ENCODE data around the gene SLC24A3. TPM values are rescaled to one million over a fixed set of nuclear protein-coding genes. Genes with fewer than 3 reads are reported as not detected.

Gene SLC24A3
- total and polyA plus RNA-seq, 2 donors, result 12.6 to 20.5 TPM

- no peak for DNase-seq (ENCODE audit: extremely low spot score)
- no peak overlapping the region for H3K4me3 ChIP-seq (ENCODE audit: low read depth, low read length)
- no peaks in the 10 kb centered on the region for H3K4me1 ChIP-seq (ENCODE audit: insufficient read depth)
- 79% methylated on average over 3 of the region's 3 CpGs for WGBS
- H3K27ac ChIP-seq (ENCODE audit: low read depth), result no peak overlapping the region
- H3K36me3 ChIP-seq (ENCODE audit: insufficient read depth), result no peaks in the 10 kb centered on the region
Observed at GRCh38 chr20:19649041-19649440, 436.6 kb downstream of the SLC24A3 start.

- Histone ChIP-seq H3K4me1 (ENCODE audit: insufficient read depth) (no peaks in the 10 kb centered on the region), H3K4me3 (ENCODE audit: low read depth, low read length) (no peak overlapping the region), H3K36me3 (ENCODE audit: insufficient read depth) (no peaks in the 10 kb centered on the region), H3K27ac (ENCODE audit: low read depth) (no peak overlapping the region)
- no peak for DNase-seq (ENCODE audit: extremely low spot score)
- 78% methylated on average over 5 of the region's 5 CpGs for WGBS
Observed at GRCh38 chr20:19652591-19653026, 440.2 kb downstream of the SLC24A3 start.

GRCh38 chr20:19653327-19653726 lies 440.9 kb downstream of the SLC24A3 start:
- Histone ChIP-seq H3K36me3 (ENCODE audit: insufficient read depth) (no peaks in the 10 kb centered on the region), H3K4me1 (ENCODE audit: insufficient read depth) (no peaks in the 10 kb centered on the region), H3K4me3 (ENCODE audit: low read depth, low read length) (no peak overlapping the region), H3K27ac (ENCODE audit: low read depth) (no peak overlapping the region)
- WGBS, result 77% methylated on average over 6 of the region's 6 CpGs
- no peak for DNase-seq (ENCODE audit: extremely low spot score)

- Histone ChIP-seq H3K4me1 (ENCODE audit: insufficient read depth) (no peaks in the 10 kb centered on the region), H3K4me3 (ENCODE audit: low read depth, low read length) (no peak overlapping the region), H3K36me3 (ENCODE audit: insufficient read depth) (no peaks in the 10 kb centered on the region), H3K27ac (ENCODE audit: low read depth) (no peak overlapping the region)
- 92% methylated on average over 8 of the region's 8 CpGs for WGBS
- DNase-seq (ENCODE audit: extremely low spot score), result no peak
Observed at GRCh38 chr20:19654921-19655320, 442.5 kb downstream of the SLC24A3 start.

GRCh38 chr20:19658137-19658536 lies 445.7 kb downstream of the SLC24A3 start:
- no peaks in the 10 kb centered on the region for H3K36me3 ChIP-seq (ENCODE audit: insufficient read depth)
- no peak overlapping the region for H3K27ac ChIP-seq (ENCODE audit: low read depth)
- DNase-seq (ENCODE audit: extremely low spot score), result no peak
- WGBS, result 89% methylated on average over 15 of the region's 15 CpGs
- H3K4me3 ChIP-seq (ENCODE audit: low read depth, low read length), result no peak overlapping the region
- no peaks in the 10 kb centered on the region for H3K4me1 ChIP-seq (ENCODE audit: insufficient read depth)

- H3K4me3 ChIP-seq (ENCODE audit: low read depth, low read length), result no peak overlapping the region
- no peak for DNase-seq (ENCODE audit: extremely low spot score)
- no peaks in the 10 kb centered on the region for H3K4me1 ChIP-seq (ENCODE audit: insufficient read depth)
- H3K36me3 ChIP-seq (ENCODE audit: insufficient read depth), result no peaks in the 10 kb centered on the region
- 86% methylated on average over 7 of the region's 7 CpGs for WGBS
- H3K27ac ChIP-seq (ENCODE audit: low read depth), result no peak overlapping the region
Observed at GRCh38 chr20:19659448-19659847, 447.0 kb downstream of the SLC24A3 start.

GRCh38 chr20:19660808-19661378 lies 448.5 kb downstream of the SLC24A3 start:
- no peak for DNase-seq (ENCODE audit: extremely low spot score)
- no peaks in the 10 kb centered on the region for H3K36me3 ChIP-seq (ENCODE audit: insufficient read depth)
- H3K27ac ChIP-seq (ENCODE audit: low read depth), result no peak overlapping the region
- no peaks in the 10 kb centered on the region for H3K4me1 ChIP-seq (ENCODE audit: insufficient read depth)
- WGBS, result 71% methylated on average over 9 of the region's 9 CpGs
- H3K4me3 ChIP-seq (ENCODE audit: low read depth, low read length), result no peak overlapping the region

GRCh38 chr20:19661717-19662636 lies 449.5 kb downstream of the SLC24A3 start:
- WGBS, result 42% methylated on average over 19 of the region's 19 CpGs
- H3K4me3 ChIP-seq (ENCODE audit: low read depth, low read length), result no peak overlapping the region
- H3K36me3 ChIP-seq (ENCODE audit: insufficient read depth), result no peaks in the 10 kb centered on the region
- H3K4me1 ChIP-seq (ENCODE audit: insufficient read depth), result no peaks in the 10 kb centered on the region
- DNase-seq (ENCODE audit: extremely low spot score), result peak; percentile 43
- no peak overlapping the region for H3K27ac ChIP-seq (ENCODE audit: low read depth)

- no peak for DNase-seq (ENCODE audit: extremely low spot score)
- Histone ChIP-seq H3K4me1 (ENCODE audit: insufficient read depth) (no peaks in the 10 kb centered on the region), H3K36me3 (ENCODE audit: insufficient read depth) (no peaks in the 10 kb centered on the region), H3K4me3 (ENCODE audit: low read depth, low read length) (no peak overlapping the region), H3K27ac (ENCODE audit: low read depth) (no peak overlapping the region)
- 58% methylated on average over 9 of the region's 9 CpGs for WGBS
Observed at GRCh38 chr20:19662637-19662995, 450.2 kb downstream of the SLC24A3 start.

GRCh38 chr20:19668418-19668817 lies 456.0 kb downstream of the SLC24A3 start:
- WGBS, result 91% methylated on average over 3 of the region's 3 CpGs
- Histone ChIP-seq H3K4me3 (ENCODE audit: low read depth, low read length) (no peak overlapping the region), H3K4me1 (ENCODE audit: insufficient read depth) (no peaks in the 10 kb centered on the region), H3K36me3 (ENCODE audit: insufficient read depth) (no peaks in the 10 kb centered on the region), H3K27ac (ENCODE audit: low read depth) (no peak overlapping the region)
- DNase-seq (ENCODE audit: extremely low spot score), result no peak

GRCh38 chr20:19670829-19671228 lies 458.4 kb downstream of the SLC24A3 start:
- Histone ChIP-seq H3K4me3 (ENCODE audit: low read depth, low read length) (no peak overlapping the region), H3K4me1 (ENCODE audit: insufficient read depth) (no peaks in the 10 kb centered on the region), H3K27ac (ENCODE audit: low read depth) (no peak overlapping the region), H3K36me3 (ENCODE audit: insufficient read depth) (no peaks in the 10 kb centered on the region)
- no peak for DNase-seq (ENCODE audit: extremely low spot score)
- 74% methylated on average over 3 of the region's 3 CpGs for WGBS

- no peak overlapping the region for H3K27ac ChIP-seq (ENCODE audit: low read depth)
- no peak overlapping the region for H3K4me3 ChIP-seq (ENCODE audit: low read depth, low read length)
- 95% methylated on average over 1 of the region's 1 CpG for WGBS
- H3K36me3 ChIP-seq (ENCODE audit: insufficient read depth), result no peaks in the 10 kb centered on the region
- DNase-seq (ENCODE audit: extremely low spot score), result no peak
- no peaks in the 10 kb centered on the region for H3K4me1 ChIP-seq (ENCODE audit: insufficient read depth)
Observed at GRCh38 chr20:19671374-19671773, 458.9 kb downstream of the SLC24A3 start.

- no peak overlapping the region for H3K27ac ChIP-seq (ENCODE audit: low read depth)
- WGBS, result 68% methylated on average over 5 of the region's 5 CpGs
- DNase-seq (ENCODE audit: extremely low spot score), result no peak
- no peaks in the 10 kb centered on the region for H3K4me1 ChIP-seq (ENCODE audit: insufficient read depth)
- H3K4me3 ChIP-seq (ENCODE audit: low read depth, low read length), result no peak overlapping the region
- H3K36me3 ChIP-seq (ENCODE audit: insufficient read depth), result no peaks in the 10 kb centered on the region
Observed at GRCh38 chr20:19672498-19672897, 460.1 kb downstream of the SLC24A3 start.

GRCh38 chr20:19673575-19673974 lies 461.1 kb downstream of the SLC24A3 start:
- Histone ChIP-seq H3K27ac (ENCODE audit: low read depth) (no peak overlapping the region), H3K4me3 (ENCODE audit: low read depth, low read length) (no peak overlapping the region), H3K36me3 (ENCODE audit: insufficient read depth) (no peaks in the 10 kb centered on the region), H3K4me1 (ENCODE audit: insufficient read depth) (no peaks in the 10 kb centered on the region)
- no peak for DNase-seq (ENCODE audit: extremely low spot score)

Data from urinary bladder (tissue), 4 donors.